ENCODE measurements around the gene ORC5.

- TF ChIP-seq ERG (CRISPR knock-in tag; IDR thresholded peaks at IDR 0.05) (no peak), CTCF (IDR thresholded peaks at IDR 0.05) (no peak), IRF1 (CRISPR knock-in tag; IDR thresholded peaks at IDR 0.05) (no peak), E2F4 (CRISPR knock-in tag; IDR thresholded peaks at IDR 0.05; ENCODE audit: borderline replicate concordance, low read depth) (no peak), USF1 (CRISPR knock-in tag; IDR thresholded peaks at IDR 0.05) (no peak), FOXP4 (CRISPR knock-in tag; IDR thresholded peaks at IDR 0.05) (no peak), ESRRA (CRISPR knock-in tag; IDR thresholded peaks at IDR 0.05; ENCODE audit: borderline replicate concordance) (no peak), OVOL2 (CRISPR knock-in tag; IDR thresholded peaks at IDR 0.05; ENCODE audit: borderline replicate concordance) (no peak), MLX (CRISPR knock-in tag; IDR thresholded peaks at IDR 0.05) (no peak), AFF4 (CRISPR knock-in tag; IDR thresholded peaks at IDR 0.05; ENCODE audit: borderline replicate concordance) (no peak), ZBTB43 (CRISPR knock-in tag; IDR thresholded peaks at IDR 0.05) (no peak)
These were observed 81.4 kb downstream of the ORC5 start for GRCh38 chr7:104126411-104126841.

All from WTC11 (cell line).